GM12892 (cell line): Measurements from ENCODE around the gene ZCCHC14.
"Not testable (repeated sequence)": the region's sequence is repeated elsewhere in the genome, so short reads cannot be mapped to it uniquely, and the experiment has no call there.

Source experiments
- POLR2A ChIP-seq: IDR thresholded peaks from 2 replicates; pipeline ENCODE4 v1.6.1; 2011; ENCODE audit warnings: low read depth, low read length, control low read depth
- POLR2AphosphoS5 ChIP-seq: IDR thresholded peaks from 2 replicates; pipeline ENCODE4 v1.6.1; 2011; ENCODE audit warnings: low read depth, low read length, control low read depth
- TAF1 ChIP-seq: IDR thresholded peaks from 2 replicates; pipeline ENCODE4 v1.6.1; 2011; ENCODE audit warnings: low read depth, mild to moderate bottlenecking, control low read depth, low read length, borderline replicate concordance

- not testable (repeated sequence) for TF ChIP-seq POLR2AphosphoS5, POLR2A, TAF1
These were observed 102.9 kb downstream of the ZCCHC14 start for GRCh38 chr16:87389914-87390313.
